Activated CD8-positive, alpha-beta memory T cell treated with anti-CD3 and anti-CD28 coated beads, Interleukin-2, amount 50 U/mL, for 1 hour (primary cell): ENCODE results near the gene MCC.

ENCODE experiments used
- DNase-seq: peaks from one replicate; pipeline ENCODE4 v3.0.0-alpha.2; 2020; ENCODE audit errors: extremely low read depth

MCC gene

DNA sequence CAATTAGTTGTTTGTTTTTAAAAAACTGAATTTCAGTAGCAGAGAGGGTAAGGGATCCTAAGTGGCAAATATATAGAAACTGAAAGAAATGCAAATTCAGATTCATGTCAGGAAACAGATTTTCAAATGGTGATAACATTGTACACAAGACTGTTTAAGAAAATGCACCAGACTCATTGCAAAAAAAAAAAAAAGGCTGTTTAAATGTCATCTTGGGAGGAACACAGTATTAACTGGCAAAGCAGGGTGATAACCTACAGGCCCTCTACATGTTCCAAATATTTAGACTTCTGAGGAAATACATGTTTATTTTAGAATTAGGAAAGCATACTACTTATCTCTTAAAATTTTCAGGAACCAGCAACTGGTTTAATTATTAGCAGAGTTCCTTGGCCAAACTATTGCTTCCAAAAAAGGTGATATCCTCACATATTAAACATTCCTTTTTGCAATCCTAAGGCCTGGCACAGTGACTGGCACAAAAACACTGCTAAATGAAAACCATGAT, 167.9 kb downstream of the MCC start:
- no peak for DNase-seq

DNA sequence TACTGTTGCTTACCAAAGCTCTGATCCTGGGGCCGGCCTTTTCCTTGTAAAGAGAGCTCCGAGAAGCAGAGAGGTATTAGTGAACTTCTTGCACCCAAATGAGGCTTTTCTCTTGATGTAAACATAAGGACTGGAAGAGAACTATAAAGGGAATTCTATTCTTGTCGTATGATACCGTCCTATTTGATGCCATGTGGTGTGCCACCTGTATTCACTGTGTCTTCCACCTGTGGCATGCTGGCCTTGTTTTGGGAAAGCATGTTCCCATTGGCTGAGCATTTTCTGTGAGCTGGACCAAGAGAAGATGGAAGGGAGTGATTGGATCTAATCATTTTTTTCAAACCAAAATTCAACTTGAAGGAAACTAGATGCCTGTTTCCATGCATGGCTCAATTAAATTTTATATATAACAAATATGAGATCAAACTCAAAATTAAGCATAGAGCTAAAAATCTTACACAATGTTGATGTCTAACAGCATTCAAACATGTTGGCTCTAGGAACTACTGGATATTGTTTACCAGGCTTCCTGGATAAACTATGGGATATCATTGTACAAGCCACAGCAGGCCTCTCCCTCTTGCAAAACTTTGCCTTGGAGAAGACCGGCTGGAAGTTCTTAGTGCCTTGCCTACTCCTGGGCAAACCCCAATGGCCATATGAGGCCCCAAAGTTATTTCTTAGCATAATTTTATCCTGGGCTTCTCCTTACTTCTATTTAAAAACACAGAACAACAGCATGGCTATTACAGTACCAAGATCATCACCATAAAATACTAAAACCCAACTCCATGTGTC, 168.8 kb downstream of the MCC start:
- no peak for DNase-seq

DNA sequence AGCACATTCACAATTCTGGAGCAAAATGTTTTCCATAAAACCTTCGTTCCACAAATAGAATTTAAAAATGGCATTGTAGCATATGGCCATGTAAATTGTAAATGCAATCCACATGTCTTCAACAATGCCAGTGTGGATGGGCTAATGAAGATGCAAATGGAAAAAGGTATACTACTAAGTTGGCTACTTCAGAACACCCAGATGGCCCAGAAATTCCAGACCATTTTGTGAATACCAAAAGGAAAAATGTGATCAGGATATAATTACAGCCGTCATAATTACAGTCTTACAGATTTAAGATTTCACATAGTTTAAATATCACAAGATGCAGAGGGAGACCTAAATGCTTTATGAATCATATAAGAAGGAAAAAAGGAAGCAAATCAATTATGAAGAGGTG, 170.6 kb downstream of the MCC start:
- no peak for DNase-seq

DNA sequence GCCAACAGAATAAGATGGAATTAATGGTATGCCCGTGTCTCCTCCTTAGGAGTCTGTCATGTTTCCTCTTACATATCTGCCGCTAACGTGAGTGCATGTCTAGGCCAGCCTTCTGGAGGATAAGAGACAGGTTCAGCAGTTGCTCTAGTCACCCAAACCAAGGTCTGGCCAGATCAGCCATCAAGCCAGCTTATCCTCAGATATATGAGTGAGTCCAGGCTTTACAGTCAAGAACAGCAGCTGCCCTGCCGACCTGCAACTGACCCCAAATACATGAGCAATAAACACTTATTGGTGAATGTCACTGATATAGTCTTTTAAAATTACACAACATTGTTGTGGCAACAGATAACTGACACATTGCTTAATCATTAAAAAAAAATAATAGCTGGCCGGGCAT, 177.0 kb downstream of the MCC start:
- DNase-seq = no peak

DNA sequence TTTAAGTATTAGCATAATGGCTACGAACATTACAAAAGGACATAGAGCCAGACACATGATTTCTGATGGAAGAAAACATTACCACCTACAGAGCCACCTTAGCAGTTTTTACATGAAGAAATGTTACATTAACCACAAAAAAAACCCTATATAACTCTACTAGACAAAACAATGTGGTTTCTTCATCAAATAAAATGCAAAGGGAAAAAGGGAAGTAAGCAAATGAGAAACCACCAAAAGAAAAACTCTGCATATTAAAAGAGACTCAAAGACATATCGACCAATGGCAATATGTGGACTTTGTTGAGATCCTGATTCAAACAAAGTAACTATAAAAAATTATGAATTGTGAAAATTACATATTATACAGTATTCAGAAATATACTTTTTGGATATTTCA, 186.1 kb downstream of the MCC start:
- DNase-seq = no peak

DNA sequence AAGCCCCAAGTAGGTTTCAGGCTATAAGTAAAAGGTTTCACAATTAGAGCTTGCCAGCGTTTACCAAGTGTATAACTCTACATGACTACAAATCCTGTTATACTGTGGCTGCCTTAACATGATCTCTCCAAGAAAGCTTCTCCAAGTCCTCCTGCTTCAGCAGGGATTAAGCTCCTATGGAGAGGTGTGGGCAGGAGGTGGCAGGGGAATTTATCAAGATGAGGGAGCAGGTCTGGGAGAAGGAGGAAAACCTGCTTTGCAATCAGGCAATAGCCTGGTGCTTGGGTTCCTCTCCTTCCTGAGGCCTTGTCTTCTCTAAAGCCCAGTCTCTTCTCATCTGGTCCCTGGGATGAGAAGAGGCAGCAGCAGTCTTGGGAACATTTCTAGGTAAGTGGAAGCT, 188.7 kb downstream of the MCC start:
- DNase-seq = no peak

DNA sequence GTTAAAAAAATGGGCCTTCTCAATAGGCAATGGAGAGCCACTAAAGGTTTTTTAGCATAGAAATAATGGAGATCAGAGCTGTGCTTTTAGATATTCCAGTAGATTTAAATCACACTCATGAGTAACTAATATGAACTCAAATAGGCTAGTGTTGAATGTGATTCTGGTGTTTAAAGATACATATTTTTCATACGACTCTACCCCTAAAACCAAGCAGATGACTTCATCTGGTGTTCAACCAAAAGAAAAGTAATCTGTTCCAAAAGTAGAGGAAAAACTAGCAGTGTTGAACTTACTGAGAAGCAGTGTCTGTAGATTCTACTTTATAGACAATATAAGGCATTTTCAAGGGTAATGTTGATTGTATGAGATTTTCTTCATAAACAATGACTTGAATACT, 191.6 kb downstream of the MCC start:
- DNase-seq = no peak

DNA sequence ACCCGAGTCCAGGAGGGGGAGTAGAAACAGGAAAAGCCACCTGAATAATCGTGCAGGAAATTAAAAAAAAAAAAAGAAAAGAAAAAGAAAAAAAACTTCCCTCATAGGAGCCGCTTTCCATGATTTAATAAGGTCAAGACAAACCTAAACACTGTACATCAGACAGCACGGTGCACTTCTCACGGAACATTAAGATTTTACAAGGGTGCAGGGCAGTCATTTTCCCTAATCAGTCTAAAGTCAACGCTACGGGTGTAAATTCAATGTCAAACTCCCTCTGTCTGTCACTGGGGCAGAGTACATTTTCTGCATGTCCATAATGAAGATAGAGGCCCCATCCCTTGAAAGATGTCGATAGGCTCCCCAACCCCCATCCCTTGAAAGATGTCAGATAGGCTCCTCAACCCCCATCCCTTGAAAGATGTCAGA, 193.1 kb downstream of the MCC start:
- DNase-seq = no peak

DNA sequence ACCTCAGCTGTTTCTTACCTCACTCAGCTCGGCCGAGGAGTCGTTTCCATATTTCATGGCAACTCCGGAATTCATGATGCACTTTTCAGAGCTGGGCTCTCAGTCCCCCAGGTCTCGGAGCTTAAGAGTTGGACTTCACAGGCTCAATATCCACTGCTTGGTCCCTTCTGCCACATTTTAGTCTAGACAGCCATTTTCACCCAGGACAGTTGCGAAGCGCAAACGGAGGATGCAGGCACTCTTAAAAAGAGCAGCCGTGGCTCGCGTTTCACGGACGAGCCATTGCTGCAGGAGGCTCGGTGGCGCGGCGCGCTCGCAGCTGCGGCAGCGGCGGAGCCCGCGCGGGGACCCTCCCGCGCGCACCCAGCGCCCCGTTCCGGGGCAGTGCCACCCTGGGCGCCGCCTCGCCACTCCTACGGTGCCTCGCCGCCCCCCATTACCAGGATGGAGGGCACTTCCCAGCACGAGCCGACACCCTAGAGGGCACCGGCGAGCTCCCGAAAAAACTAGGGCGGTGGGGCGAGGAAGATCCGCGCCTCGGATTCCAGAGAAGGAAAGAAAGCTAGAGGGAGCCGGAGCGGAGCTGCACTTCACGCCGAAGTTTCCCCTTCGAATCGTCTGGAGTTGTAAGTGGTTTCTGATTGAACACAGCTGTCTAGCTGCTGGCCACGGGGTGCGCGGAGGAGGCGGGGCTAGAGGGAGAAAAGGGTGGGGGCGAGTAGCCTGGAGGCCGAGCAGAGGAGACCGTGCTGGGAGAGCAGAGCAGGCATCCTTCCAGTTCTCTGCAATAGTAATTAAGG, 193.7 kb downstream of the MCC start:
- peak; percentile 25 for DNase-seq

DNA sequence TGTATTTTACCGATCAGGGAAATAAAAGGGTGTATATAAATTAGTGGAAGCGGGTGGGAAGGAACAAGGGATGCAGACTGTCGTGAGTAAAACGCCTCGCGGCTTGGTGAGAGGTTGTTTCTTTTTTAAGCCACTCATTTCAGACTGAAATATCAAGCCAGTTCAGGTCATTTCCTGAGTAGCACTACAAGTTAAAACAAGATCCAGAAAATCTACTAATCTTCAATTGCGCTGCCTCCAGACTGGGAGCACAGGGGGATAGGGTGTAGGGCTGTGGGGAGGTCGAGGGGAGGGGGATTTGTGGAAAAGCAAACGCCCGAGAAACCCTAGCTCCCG, 194.3 kb downstream of the MCC start:
- DNase-seq = no peak

DNA sequence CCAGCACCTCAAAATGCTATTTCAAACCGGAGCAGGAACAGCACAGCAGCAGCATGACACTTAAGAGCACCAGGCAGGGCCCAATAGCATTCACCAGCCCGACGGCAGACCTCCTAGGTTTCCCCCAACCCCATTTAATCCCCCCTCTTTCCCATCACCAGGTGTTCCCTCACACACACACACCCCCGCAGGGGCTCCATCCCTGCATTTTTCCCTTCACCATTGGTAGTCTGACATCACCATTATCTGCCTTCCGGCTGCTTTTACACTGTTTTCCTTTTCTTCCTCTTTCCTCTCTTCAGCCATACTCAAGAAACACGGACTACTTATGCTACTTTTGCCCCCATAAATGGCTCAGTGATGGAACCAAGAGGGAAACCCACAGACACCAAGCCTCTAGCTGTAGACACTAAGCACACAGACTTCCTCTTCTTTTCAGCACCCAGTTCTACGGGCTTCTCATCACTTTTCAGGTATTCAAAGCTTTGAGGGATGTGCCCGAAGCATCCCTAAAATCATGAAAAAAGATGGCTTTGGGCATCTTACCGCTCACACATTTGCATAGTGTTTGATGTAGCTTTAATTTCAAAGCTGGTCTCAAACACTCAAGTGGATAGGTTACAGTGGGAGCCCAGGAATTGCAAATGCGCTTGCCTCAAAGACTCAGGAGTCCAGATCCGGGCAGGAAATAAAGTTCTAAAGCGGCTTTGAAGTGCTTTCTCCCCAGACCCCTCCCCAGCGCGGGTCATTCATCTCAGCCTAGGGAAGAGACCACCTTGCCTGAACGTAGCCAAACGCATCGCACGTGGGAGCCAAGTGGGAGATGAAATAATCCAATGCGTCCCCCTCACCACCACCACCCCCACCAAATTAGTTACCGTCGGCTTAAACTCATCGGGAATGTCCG, 194.9 kb downstream of the MCC start:
- no peak for DNase-seq

DNA sequence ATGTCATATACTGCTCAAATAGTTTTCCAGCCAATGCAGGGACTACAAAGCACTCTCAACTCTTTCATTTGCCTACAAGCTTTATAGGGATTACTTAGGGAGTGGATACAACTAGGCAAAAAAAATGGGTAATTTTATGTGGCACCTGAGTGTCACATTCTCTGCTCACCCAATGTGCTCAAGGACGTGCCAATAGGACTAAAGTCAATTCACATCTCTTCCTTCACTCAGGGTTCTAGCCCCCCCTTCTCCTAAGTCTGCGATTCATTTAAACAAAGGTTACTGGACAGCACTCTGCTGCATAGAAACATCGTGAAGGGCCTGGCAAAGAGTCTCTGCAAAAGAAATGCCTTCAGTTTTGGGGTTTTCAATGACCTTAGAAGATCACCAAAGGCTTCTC, 195.8 kb downstream of the MCC start:
- no peak for DNase-seq

DNA sequence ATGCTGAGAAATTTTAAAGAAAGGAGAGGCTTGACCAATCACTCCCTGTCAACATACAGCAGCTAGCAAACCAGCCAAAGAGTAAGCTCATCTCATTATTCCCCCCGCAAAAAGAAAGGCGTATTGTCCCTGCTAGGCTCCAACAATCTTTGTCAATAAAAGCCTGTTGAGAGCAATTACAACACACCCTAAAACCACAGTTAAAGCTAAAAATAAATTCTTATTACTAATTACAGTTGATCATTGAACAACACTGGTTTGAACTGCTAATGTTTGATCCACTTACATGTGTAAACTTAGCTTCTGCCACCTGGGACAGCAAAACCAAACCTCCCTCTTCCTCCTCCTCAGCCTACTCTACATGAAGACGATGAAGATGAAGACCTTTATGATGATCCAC, 204.7 kb downstream of the MCC start:
- no peak for DNase-seq

DNA sequence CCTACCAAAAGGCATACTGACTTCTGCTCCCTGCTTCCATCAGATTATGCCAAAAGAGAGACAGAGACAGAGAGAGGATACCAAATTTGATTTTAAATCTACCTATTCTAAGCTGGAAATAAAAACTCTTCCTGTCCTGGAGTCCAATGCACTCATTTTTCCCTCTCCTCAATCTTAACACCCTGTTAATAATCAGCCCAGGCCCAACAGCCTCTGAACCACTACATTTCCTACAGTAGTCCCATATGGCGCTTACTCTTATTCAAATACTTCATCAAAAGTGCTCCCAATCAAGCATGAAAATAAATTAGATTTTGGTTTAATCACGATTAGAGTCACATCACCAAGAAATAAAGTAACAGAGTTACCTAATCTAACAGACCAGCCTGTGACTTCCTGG, 205.8 kb downstream of the MCC start:
- no peak for DNase-seq

DNA sequence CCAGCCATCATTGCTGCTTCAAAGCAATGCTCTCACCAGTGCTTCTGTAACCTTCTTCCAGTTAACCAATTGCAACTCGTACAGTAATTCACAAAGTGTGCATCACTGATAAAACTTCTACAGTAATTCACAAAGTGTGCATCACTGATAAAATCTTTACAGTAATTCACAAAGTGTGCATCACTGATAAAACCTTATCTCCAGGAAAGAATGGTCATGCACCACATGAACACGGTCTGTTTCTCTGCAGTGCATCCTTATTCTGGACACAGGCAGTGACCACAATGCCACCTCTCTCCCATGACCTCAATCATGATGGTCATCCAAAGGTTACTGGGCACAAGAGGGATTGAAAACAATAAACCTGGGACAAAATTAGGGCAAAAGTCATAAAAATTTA, 207.1 kb downstream of the MCC start:
- DNase-seq = no peak

DNA sequence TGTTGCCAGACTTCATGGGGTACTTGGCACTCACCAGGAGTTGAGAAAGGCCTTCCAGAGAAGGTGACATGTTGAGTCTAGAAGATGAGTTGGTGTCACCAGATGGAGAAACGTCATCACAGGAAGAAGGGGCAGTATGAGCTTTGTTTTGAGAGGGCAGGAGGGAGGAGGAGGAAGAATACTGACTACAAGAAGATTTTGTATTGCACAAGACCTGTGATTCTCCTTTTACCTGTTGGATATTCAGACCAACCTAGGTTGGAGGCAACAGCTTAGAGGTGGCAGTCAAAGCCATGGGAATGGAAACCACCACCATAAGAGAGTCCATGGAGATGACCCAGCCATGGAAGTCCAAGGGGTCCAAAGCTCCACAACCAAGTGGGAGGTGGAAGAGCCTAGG, 207.7 kb downstream of the MCC start:
- DNase-seq = no peak

DNA sequence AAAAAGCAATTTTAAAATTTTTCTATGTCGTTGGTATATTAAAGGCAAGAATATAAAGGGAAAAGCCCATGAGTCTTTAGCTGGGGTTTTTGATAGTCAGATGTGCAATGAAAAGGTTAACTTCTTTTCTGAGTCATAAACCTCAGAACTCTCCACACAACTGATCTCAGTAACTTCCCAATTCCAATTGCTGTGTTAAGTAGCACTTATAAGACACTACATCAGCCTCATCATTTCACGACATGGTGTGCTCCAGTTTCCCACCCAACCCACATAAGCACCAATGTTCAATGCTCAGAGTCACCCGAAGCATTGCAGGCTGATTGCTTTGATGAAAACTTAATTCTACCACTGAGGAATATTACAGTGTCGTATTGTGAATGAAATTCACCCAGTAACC, 209.3 kb downstream of the MCC start:
- no peak for DNase-seq

DNA sequence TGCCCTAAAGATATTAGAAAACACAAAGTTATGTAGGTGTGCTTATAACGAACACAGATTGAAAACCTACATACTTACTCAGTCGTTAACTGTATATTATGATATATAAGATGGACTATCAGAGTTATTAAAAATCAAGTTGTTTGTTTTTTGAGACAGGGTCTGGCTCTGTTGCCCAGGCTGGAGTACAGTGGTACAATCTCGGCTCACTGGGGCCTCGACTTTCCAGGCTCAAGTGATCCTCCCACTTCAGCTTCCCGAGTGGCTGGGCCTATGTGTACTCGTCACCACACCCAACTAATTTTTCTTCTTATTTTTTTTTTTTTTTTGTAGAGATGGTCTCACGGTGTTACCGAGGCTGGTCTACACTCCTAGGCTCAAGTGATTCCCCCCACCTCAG, 211.8 kb downstream of the MCC start:
- DNase-seq = no peak

DNA sequence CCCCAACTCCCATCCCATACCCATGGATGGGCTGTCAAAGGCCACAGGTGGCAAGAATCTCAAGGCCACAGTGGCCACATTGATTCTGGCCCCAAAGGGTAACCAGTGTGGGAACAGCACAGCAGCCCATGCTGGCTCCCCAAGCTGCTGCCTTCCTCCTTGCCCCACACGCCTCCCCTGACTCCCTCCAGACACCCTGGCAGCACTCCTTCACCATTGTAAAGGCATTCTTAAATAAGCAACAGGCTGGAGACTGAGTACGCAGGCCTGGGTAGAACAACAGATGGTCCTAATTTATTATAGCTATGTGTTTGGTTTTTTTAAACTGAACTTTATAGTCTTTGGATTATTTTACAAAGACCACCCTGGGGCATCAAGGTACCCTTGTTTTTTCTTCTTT, 212.3 kb downstream of the MCC start:
- no peak for DNase-seq

DNA sequence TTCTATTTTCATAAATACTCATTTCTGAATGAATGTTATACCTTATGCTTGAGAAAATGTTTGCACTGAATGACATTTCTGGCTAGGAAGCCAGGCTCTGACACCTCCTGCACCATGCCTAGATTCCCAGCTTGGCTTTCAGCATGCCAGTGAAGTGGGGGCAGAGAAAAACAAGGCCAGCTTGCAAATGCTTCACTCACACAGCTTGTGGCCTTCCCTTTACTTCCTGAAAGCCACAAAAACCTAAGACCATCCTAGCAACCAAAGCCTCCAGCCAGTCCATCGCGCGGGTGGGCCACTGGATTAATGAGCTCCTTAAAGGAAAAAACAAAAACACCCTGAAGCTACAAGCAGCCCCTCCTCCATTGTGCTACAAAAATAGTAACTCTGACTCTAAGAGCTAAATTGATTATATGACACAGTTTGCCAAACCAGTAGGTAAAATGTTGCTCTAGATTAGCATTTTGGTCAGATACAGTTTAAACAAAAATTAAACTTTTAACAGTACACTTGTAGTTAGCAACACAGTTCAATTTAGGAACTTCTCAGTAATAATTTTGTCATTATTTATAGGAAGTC, 213.3 kb downstream of the MCC start:
- DNase-seq = no peak

DNA sequence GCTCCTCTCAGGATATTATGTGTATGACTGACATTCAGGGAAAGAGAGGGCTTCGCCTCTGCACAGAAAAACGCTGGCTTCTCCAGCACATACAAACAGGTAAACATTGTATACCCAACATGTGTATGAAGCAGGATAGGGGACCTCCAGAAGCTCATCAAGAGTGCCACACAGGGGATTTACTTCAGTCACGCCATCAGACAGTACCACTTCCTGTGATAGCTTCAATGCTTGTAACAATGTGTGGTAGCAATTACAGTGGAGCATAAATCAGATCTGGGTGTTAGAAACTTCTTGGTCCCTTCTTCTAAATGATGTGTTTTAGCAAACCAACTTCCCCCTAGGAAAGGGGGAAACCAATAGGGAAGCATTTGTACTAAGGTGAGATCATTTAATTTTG, 214.3 kb downstream of the MCC start:
- no peak for DNase-seq
